ENCODE measurements around the gene GIGYF2.

Gene GIGYF2

DNA sequence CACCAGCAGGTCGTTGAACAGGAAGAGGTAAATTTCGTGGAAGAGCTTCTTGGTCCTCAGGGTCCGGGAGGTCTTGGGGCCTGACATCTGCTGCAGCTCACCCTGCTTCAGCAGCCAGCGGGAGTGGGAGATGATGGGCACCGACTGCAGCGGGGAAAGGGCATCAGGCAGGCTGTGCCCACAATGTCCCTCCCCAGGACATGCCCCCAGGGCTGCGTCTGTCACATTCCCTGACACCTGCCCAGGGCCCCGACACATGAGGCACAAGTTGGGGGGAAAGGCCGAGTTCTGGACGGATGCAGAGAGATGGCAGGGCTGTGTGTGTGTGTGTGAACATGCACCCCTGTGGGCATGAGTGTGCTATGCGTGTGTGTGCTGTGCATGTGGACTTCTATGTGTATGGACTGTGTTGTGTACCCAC is 186.9 kb downstream of the GIGYF2 start:
- DNase-seq, result no peak

DNA sequence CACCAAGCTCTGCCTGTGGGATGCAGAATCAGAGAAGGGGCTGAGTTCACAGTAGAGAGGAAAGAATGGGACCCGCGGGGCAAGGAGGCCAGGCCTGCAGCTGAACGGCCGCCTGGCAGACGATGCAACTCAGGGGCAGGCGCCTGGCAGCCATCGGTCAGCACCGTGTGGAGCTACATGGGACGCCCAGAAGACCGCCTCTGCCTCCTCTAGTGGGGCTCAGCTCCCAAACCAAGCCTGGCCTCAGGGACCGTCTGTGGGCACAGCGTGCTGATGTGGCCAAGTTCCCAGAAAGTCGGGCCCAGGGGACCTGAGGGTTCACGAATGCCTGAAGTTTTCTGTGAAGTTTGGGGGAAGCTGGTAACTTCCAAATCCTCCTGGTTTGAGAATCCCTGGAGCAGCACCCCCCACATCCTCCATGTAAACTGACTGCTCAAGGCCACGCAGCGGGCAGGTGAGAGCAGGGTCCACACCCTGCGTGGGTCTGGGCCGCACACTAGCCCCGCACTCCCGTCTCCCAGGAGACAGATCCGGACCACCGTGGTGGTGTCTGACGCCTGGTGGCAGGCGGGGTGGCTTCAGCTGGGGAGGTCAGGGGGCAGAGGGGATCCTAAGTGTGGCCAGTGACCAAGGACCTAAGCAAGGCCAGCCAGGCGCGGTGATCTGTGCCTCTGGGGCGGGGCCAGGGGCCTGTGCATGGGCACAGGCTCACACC is 187.6 kb downstream of the GIGYF2 start:
- DNase-seq, result no peak

DNA sequence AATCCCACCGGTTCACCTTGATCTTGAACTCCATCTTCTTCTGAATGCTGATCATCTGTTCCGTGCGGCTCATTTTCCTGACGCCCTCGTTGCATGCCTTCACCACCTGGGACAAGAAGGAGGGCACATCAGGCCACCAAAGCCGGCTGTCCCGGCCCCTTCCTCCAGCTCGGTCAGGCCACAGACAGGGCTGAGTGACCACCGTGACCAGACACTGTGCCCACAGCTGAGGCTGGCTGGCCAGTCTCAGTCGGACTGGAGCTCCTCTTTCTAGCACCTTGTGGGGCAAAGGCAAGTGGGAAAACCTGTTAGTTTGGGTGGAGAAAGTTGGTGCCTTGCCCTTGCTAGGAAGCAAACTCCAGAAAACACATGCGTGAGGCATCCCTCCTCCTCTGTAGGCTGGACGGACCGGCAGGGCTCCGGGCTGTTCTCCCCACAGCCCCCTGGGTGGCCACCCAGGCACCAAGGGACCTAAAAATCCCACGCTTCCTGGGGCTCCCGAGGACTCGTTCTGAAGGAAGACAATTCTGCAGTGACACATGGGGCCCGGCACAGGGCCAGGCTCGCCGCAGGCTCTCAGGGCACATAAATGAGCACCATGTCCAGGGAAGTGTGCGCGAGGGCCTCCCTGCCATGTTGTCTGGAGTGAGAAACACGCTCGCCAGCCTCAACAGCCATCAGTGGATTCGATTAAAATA is 188.3 kb downstream of the GIGYF2 start:
- no peak for DNase-seq

GRCh38 chr2:232886176-232886575 is 189.0 kb downstream of the GIGYF2 start:
- no peak for DNase-seq

GRCh38 chr2:232886632-232887031 is 189.5 kb downstream of the GIGYF2 start:
- peak; percentile 2 for DNase-seq

GRCh38 chr2:232887171-232887850 is 190.2 kb downstream of the GIGYF2 start:
- DNase-seq, result peak; percentile 6

- no peak for DNase-seq
Measured at GRCh38 chr2:232888099-232888836, 191.1 kb downstream of the GIGYF2 start.

GRCh38 chr2:232888839-232889529 is 191.9 kb downstream of the GIGYF2 start:
- peak; percentile 1 for DNase-seq

DNA sequence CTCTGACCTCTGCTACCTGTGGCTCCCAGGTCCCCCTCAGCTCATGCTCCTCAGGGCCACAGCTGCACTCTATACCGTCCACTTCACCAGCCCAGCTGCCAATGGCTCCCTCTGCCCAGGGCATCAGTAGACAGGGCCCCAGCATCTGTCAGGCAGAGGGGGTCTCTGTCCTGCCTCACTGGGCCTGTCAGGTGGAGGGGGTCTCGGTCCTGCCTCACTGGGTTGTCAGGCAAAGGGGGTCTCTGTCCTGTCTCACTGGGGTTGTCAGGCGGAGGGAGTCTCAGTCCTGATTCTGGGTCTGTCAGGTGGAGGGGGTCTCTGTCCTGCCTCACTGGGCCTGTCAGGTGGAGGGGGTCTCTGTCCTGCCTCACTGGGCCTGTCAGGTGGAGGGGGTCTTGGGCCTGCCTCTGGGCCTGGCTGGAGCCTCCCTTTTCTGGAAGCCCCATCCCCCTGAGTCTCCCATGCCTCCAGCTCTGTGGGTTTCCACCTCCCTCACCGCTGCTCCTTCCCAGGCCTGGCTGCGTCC is 192.8 kb downstream of the GIGYF2 start:
- peak; percentile 8 for DNase-seq

DNA sequence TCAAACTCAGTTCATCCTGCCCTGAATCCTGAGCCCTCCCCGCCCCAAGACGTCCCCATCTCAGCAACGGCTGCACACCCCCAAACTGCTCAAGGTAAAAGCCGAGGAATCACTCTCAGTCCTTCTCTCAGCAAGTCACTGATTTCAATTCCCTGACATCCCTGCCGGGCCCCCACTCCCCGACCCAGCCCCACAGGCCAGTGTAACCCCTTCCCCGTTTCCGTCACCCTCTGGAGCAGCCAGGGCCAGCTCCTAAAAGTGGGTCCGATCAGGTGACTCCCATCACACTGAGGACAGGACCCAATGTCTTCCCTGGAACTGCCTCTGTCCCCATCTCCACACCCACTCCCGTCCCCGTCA is 193.4 kb downstream of the GIGYF2 start:
- peak; percentile 1 for DNase-seq

GRCh38 chr2:232890896-232891601 is 193.9 kb downstream of the GIGYF2 start:
- peak; percentile 13 for DNase-seq

- DNase-seq, result no peak
Measured at GRCh38 chr2:232891621-232892071, 194.5 kb downstream of the GIGYF2 start.

DNA sequence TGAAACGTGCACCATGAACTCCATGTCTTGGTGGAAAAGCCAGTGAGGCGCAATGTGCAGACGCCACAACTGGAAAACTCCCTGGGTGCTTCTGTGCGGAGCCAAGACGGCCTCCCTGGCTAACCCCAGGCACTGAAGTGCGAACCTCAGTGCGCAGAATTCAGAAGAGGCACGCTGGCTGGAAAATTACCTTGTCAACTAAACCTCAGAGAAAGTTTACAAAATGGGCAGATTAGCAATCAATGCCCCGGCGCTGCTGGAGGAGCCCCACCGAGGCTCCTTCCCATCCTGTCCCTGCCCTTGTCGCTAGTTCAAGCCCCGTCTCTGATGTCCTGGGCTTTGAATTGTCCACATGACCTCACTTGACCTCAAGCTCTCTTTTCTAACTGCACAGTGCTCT is 195.1 kb downstream of the GIGYF2 start:
- no peak for DNase-seq

GRCh38 chr2:232892843-232893242 is 195.7 kb downstream of the GIGYF2 start:
- DNase-seq, result peak; percentile 4

GRCh38 chr2:232893834-232894233 is 196.7 kb downstream of the GIGYF2 start:
- DNase-seq, result no peak

DNA sequence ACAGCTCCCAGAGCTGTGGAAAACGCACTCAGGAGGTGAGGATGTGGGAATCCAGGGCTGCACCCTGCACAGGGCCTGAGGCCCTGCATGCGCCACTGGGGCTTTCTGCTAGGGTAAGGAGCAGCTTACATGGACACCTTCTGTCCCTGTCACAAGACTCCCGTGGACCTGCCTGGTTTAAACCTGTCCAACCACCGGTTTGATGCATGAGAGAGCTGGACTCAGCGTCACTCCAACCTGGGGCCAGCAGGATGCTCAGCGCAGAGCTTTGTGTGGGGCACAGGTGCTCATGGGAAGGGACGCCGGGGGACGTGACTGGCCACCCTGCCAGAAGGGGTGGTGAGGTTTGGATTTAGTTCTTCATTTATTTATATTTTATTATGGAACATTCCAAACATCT is 197.1 kb downstream of the GIGYF2 start:
- DNase-seq, result no peak

GRCh38 chr2:232894746-232895145 is 197.6 kb downstream of the GIGYF2 start:
- DNase-seq, result no peak

GRCh38 chr2:232896111-232896510 is 199.0 kb downstream of the GIGYF2 start:
- no peak for DNase-seq

- no peak for DNase-seq
Measured at GRCh38 chr2:232896720-232897597, 199.8 kb downstream of the GIGYF2 start.

GRCh38 chr2:232897598-232898408 is 200.7 kb downstream of the GIGYF2 start:
- no peak for DNase-seq
